GM23338 (cell line): Measurements from ENCODE around the gene SAPCD1. TPM values are rescaled to one million over a fixed set of nuclear protein-coding genes. Genes with fewer than 3 reads are reported as not detected.

Experiments
- ATAC-seq: fragments of 200-7000 bp; cut with Tn5 transposase; 3 replicates; pipeline ENCODE4 v1.9.1; 2020
- DNase-seq: peaks from one replicate; pipeline ENCODE4 v3.0.0-alpha.2; 2015; ENCODE audit warnings: low spot score
- H2AFZ ChIP-seq: fragments of 200-600 bp; sonication (generic); 2 replicates; pipeline ENCODE4 v1.8.0; 2016; ENCODE audit warnings: antibody characterized with exemption, mild to moderate bottlenecking, moderate library complexity
- H3F3A ChIP-seq: fragments of 200-600 bp; sonication (generic); replicated peaks from 2 replicates; pipeline ENCODE4 v1.8.0; 2017; ENCODE audit warnings: antibody characterized with exemption, mixed run types, low read depth
- H3K27ac ChIP-seq: fragments of 200-600 bp; sonication (generic); 2 replicates; pipeline ENCODE4 v1.6.1; 2016; ENCODE audit warnings: low read depth
- H3K27me3 ChIP-seq: fragments of 200-600 bp; sonication (generic); 2 replicates; pipeline ENCODE4 v1.8.0; 2016; ENCODE audit warnings: mild to moderate bottlenecking, mixed run types, moderate library complexity; ENCODE audit not compliant: insufficient read depth
- H3K36me3 ChIP-seq: fragments of 200-600 bp; sonication (generic); 2 replicates; pipeline ENCODE4 v1.8.0; 2016; ENCODE audit warnings: mild to moderate bottlenecking; ENCODE audit not compliant: insufficient read depth
- H3K4me1 ChIP-seq: fragments of 200-600 bp; sonication (generic); 2 replicates; pipeline ENCODE4 v1.8.0; 2016; ENCODE audit warnings: mild to moderate bottlenecking, moderate library complexity; ENCODE audit not compliant: insufficient read depth
- H3K4me2 ChIP-seq: fragments of 200-600 bp; sonication (generic); 2 replicates; pipeline ENCODE4 v1.7.1; 2017; ENCODE audit warnings: mixed run types
- H3K4me3 ChIP-seq: fragments of 200-600 bp; sonication (generic); 2 replicates; pipeline ENCODE4 v1.6.1; 2016; ENCODE audit warnings: mixed run types
- H3K79me2 ChIP-seq: fragments of 200-600 bp; sonication (generic); replicated peaks from 2 replicates; pipeline ENCODE4 v1.8.0; 2017; ENCODE audit warnings: mild to moderate bottlenecking; ENCODE audit not compliant: insufficient read depth
- H3K9me2 ChIP-seq: fragments of 200-600 bp; sonication (generic); 2 replicates; pipeline ENCODE4 v1.8.0; 2017; ENCODE audit not compliant: insufficient read depth
- H4K20me1 ChIP-seq: fragments of 200-600 bp; sonication (generic); replicated peaks from 2 replicates; pipeline ENCODE4 v1.8.0; 2017; ENCODE audit warnings: mild to moderate bottlenecking; ENCODE audit not compliant: insufficient read depth
- H3K27ac Mint-ChIP-seq: 2 replicates; pipeline ENCODE4 v1.8.0; 2020; ENCODE audit warnings: inconsistent platforms, mild to moderate bottlenecking, moderate library complexity, mixed read lengths
- H3K27me3 Mint-ChIP-seq: 3 replicates; pipeline ENCODE4 v1.8.0; 2022; ENCODE audit warnings: low read depth, mild to moderate bottlenecking, moderate library complexity, mixed read lengths, inconsistent platforms; ENCODE audit not compliant: insufficient read depth, poor library complexity
- H3K36me3 Mint-ChIP-seq: 3 replicates; pipeline ENCODE4 v1.8.0; 2021; ENCODE audit warnings: low read depth, mild to moderate bottlenecking, inconsistent platforms, moderate library complexity, mixed read lengths
- H3K4me1 Mint-ChIP-seq: 3 replicates; pipeline ENCODE4 v1.8.0; 2020; ENCODE audit warnings: mild to moderate bottlenecking, inconsistent platforms, mixed read lengths
- H3K4me3 Mint-ChIP-seq: 3 replicates; pipeline ENCODE4 v1.8.0; 2021; ENCODE audit warnings: moderate library complexity, mild to moderate bottlenecking, inconsistent platforms, mixed read lengths
- H3K9me3 Mint-ChIP-seq: 3 replicates; pipeline ENCODE4 v1.8.0; 2020; ENCODE audit warnings: moderate library complexity, mild to moderate bottlenecking, inconsistent platforms, mixed read lengths
- CTCF ChIP-seq, 2 experiments: fragments of 200-600 bp in 1 of 2; sonication (generic) in 1 of 2; conservative IDR thresholded peaks; 2 replicates each; pipeline versions ENCODE4 v1.5.1 to v1.6.1; 2016 to 2017; ENCODE audit warnings: antibody characterized with exemption in 2 of 2, low read depth in 2 of 2, mild to moderate bottlenecking in 2 of 2, moderate library complexity in 1 of 2
- ZNF462 ChIP-seq: fragments of 250-450 bp; sonication (Bioruptor Pico); IDR thresholded peaks from 2 replicates; pipeline ENCODE4 v1.5.0; 2020; ENCODE audit warnings: mild to moderate bottlenecking, moderate library complexity
- polyA plus RNA-seq: library from polyadenylated mRNA; unstranded; fragments of >200 nt; fragmentation: Nextera tagmentation; extraction: Ambion mirVana; gene quantifications from 2 replicates; pipeline ENCODE4 v1.2.1, GENCODE V29; 2016
- total RNA-seq: library from RNA; depleted of rRNA; stranded (reverse); fragments of >200 nt; shearing (Covaris generic); gene quantifications from 2 replicates; pipeline ENCODE4 v1.2.3, GENCODE V29; 2014

Gene SAPCD1
- total and polyA plus RNA-seq, 2 experiments from 2014 or later: 3.9 to 5.0 TPM

DNA sequence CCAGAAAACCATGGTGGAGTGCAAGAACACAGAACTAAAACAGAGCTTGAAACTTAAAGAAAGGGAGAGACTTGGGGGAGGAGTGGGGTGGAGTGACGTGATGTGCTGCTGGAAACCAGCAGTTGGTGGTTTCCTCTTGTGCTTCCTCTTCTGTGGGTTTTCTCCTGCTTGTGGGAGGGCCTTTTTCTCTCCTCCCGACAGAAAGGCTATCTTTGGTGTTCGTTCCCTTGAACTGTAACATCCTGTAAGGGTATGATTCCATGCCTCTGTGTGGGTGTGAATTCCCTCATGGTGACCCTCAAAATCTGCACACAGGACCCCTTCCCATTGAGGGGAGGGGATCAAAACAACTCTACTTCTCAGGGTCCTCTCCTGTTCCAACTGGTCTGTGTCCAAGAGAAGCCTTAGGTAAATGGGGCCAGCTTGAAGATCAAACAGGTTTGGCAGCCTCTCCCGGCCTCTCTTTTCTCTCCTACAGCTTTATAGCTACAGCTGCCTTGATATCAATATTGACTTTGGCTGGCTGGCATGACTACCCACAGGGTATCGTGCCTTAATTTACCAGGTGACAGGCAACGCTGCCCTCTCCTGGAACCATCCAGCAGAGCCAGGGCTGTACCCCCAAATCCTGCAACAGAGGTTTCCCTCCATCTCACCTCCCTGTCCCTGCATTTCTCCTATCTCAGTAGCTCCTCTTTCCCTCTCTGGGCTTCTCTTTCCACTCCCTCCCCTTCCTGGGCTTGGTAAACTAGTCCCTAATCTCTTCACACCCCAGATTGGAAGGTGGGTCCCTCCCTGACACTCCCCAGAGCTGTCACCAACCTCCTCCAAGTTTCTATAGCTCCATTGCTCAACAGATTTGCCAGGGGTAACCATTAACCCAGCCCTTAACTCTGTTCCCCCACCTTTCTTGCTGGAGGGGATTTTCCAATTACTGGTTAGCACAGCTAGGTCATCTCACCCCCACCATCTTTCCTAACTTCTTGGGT, 24.2 kb upstream of the SAPCD1 start:
- Histone ChIP-seq H3K4me3 (peak overlapping the region; percentile 96), H3K27ac (no peak overlapping the region), H3K4me1 (peaks cover 42% of the 10 kb centered on the region), H2AFZ (peak overlapping the region; percentile 73; the same call in 1 of the 2 replicates), H4K20me1 (0 out of 2 replicates have a peak, but pooled peaks cover 5% of the 10 kb centered on the region), H3F3A (peaks cover 37% of the 10 kb centered on the region), H3K9me2 (no peaks in the 10 kb centered on the region), H3K27me3 (no peaks in the 10 kb centered on the region), H3K36me3 (peaks cover 11% of the 10 kb centered on the region), H3K79me2 (peaks cover 27% of the 10 kb centered on the region), H3K4me2 (peak overlapping the region; percentile 91)
- Mint-ChIP-seq H3K27me3 (peaks cover 28% of the 10 kb centered on the region), H3K4me3 (peak overlapping the region; percentile 92; the same call in 2 of the 3 replicates), H3K36me3 (peaks cover 29% of the 10 kb centered on the region), H3K27ac (peak overlapping the region; percentile 60), H3K4me1 (peaks cover 45% of the 10 kb centered on the region), H3K9me3 (no peaks in the 10 kb centered on the region; the same call in 2 of the 3 replicates)
- DNase-seq (peak; percentile 50), ATAC-seq (no peak)
- TF ChIP-seq ZNF462: no peak
- peak; percentile 48 to 65 for TF ChIP-seq CTCF (conservative IDR thresholded peaks at IDR 0.05; ENCODE audit: low read depth in 2 of 2)
